ENCODE results near the gene NLRP7. TPM values are rescaled to one million over a fixed set of nuclear protein-coding genes. Genes with fewer than 3 reads are reported as not detected.
"Not testable (repeated sequence)": the region's sequence is repeated elsewhere in the genome, so short reads cannot be mapped to it uniquely, and the experiment has no call there.

The NLRP7 gene
- 1 to 10 TPM in 1 of 2 donors, not detected in 1; 7.6 TPM for total RNA-seq

GRCh38 chr19:54947381-54947780 lies at the start of gene NLRP7:
Gene NLRP7 (minus strand): TSS chr19:54947530.
- TF ChIP-seq POLR2AphosphoS5 (IDR thresholded peaks at IDR 0.05) = no peak
- TF ChIP-seq CTCF (IDR thresholded peaks at IDR 0.05) = no peak
- no peak for TF ChIP-seq POLR2A (IDR thresholded peaks at IDR 0.05)
- H3K9me3 ChIP-seq = no peaks in the 10 kb centered on the region
- WGBS = 79% methylated on average over 8 of the region's 8 CpGs
- no peaks in the 10 kb centered on the region for H3K4me1 ChIP-seq (replicated peaks)
- intact Hi-C loops (cut with DNase I) = no loop called here
- no peak for DNase-seq (ENCODE audit: low spot score)
- H3K27me3 ChIP-seq (replicated peaks; ENCODE audit: insufficient read depth) = no peaks in the 10 kb centered on the region
- H3K36me3 ChIP-seq = no peaks in the 10 kb centered on the region
- no peak within 1 kb of the TSS for H3K27ac ChIP-seq
- H3K4me3 ChIP-seq = no peak within 1 kb of the TSS

- no peaks in the 10 kb centered on the region for H3K36me3 ChIP-seq
- no peak overlapping the region for H3K4me3 ChIP-seq
- no peak for DNase-seq (ENCODE audit: low spot score)
- no peaks in the 10 kb centered on the region for H3K27me3 ChIP-seq (replicated peaks; ENCODE audit: insufficient read depth)
- no peak overlapping the region for H3K27ac ChIP-seq
- H3K9me3 ChIP-seq = no peaks in the 10 kb centered on the region
- intact Hi-C loops (cut with DNase I) = no loop called here
- no peaks in the 10 kb centered on the region for H3K4me1 ChIP-seq (replicated peaks)
- TF ChIP-seq POLR2AphosphoS5 (IDR thresholded peaks at IDR 0.05) = no peak
- no peak for TF ChIP-seq POLR2A (IDR thresholded peaks at IDR 0.05)
- no peak for TF ChIP-seq CTCF (IDR thresholded peaks at IDR 0.05)
- WGBS = 78% methylated on average over 3 of the region's 3 CpGs
Measured at GRCh38 chr19:54995561-54995960, 48.2 kb upstream of the NLRP7 start.

GRCh38 chr19:54989531-54989930 lies 42.2 kb upstream of the NLRP7 start:
- H3K27me3 ChIP-seq (replicated peaks; ENCODE audit: insufficient read depth); intact Hi-C loops (cut with DNase I); H3K9me3 ChIP-seq; H3K36me3 ChIP-seq; H3K27ac ChIP-seq; H3K4me1 ChIP-seq (replicated peaks); H3K4me3 ChIP-seq; DNase-seq (ENCODE audit: low spot score): not testable (repeated sequence)
- WGBS = 89% methylated on average over 11 of the region's 11 CpGs

- H3K4me3 ChIP-seq; H3K27me3 ChIP-seq (replicated peaks; ENCODE audit: insufficient read depth); DNase-seq (ENCODE audit: low spot score); H3K27ac ChIP-seq; H3K36me3 ChIP-seq; intact Hi-C loops (cut with DNase I); H3K4me1 ChIP-seq (replicated peaks); H3K9me3 ChIP-seq: not testable (repeated sequence)
- 79% methylated on average over 22 of the region's 23 CpGs for WGBS
Measured at GRCh38 chr19:54982562-54982961, 35.2 kb upstream of the NLRP7 start.

- H3K9me3 ChIP-seq; intact Hi-C loops (cut with DNase I); H3K4me1 ChIP-seq (replicated peaks); H3K27ac ChIP-seq; H3K27me3 ChIP-seq (replicated peaks; ENCODE audit: insufficient read depth); H3K4me3 ChIP-seq; DNase-seq (ENCODE audit: low spot score); H3K36me3 ChIP-seq: not testable (repeated sequence)
- 80% methylated on average over 19 of the region's 19 CpGs for WGBS
Measured at GRCh38 chr19:54973229-54974090, 26.1 kb upstream of the NLRP7 start.

- intact Hi-C loops (cut with DNase I); H3K9me3 ChIP-seq; DNase-seq (ENCODE audit: low spot score); H3K27me3 ChIP-seq (replicated peaks; ENCODE audit: insufficient read depth); H3K36me3 ChIP-seq; H3K4me1 ChIP-seq (replicated peaks); H3K27ac ChIP-seq; H3K4me3 ChIP-seq: not testable (repeated sequence)
- 78% methylated on average over 5 of the region's 5 CpGs for WGBS
Measured at GRCh38 chr19:54971446-54971845, 24.1 kb upstream of the NLRP7 start.

- Histone ChIP-seq H3K4me1 (replicated peaks) (no peaks in the 10 kb centered on the region), H3K36me3 (no peaks in the 10 kb centered on the region), H3K27me3 (replicated peaks; ENCODE audit: insufficient read depth) (no peaks in the 10 kb centered on the region), H3K4me3 (no peak overlapping the region), H3K9me3 (no peaks in the 10 kb centered on the region), H3K27ac (no peak overlapping the region)
- no peak for DNase-seq (ENCODE audit: low spot score)
- 70% methylated on average over 4 of the region's 4 CpGs for WGBS
- no peak for TF ChIP-seq POLR2A (IDR thresholded peaks at IDR 0.05)
- TF ChIP-seq CTCF (IDR thresholded peaks at IDR 0.05) = no peak
- TF ChIP-seq POLR2AphosphoS5 (IDR thresholded peaks at IDR 0.05) = no peak
- intact Hi-C loops (cut with DNase I) = no loop called here
Measured at GRCh38 chr19:54969647-54970046, 22.3 kb upstream of the NLRP7 start.

Data from prostate gland (tissue), 2 donors.